ENCODE results near the gene ANKRD63. TPM values are rescaled to one million over a fixed set of nuclear protein-coding genes. Genes with fewer than 3 reads are reported as not detected.

Gene ANKRD63
- total and polyA plus RNA-seq, 10 of the 15 experiments (the other 5 are each of a cell fraction or from before 2014, with no cell fraction given): not detected

- TF ChIP-seq, protein P1, sequence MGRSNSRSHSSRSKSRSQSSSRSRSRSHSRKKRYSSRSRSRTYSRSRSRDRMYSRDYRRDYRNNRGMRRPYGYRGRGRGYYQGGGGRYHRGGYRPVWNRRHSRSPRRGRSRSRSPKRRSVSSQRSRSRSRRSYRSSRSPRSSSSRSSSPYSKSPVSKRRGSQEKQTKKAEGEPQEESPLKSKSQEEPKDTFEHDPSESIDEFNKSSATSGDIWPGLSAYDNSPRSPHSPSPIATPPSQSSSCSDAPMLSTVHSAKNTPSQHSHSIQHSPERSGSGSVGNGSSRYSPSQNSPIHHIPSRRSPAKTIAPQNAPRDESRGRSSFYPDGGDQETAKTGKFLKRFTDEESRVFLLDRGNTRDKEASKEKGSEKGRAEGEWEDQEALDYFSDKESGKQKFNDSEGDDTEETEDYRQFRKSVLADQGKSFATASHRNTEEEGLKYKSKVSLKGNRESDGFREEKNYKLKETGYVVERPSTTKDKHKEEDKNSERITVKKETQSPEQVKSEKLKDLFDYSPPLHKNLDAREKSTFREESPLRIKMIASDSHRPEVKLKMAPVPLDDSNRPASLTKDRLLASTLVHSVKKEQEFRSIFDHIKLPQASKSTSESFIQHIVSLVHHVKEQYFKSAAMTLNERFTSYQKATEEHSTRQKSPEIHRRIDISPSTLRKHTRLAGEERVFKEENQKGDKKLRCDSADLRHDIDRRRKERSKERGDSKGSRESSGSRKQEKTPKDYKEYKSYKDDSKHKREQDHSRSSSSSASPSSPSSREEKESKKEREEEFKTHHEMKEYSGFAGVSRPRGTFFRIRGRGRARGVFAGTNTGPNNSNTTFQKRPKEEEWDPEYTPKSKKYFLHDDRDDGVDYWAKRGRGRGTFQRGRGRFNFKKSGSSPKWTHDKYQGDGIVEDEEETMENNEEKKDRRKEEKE (IDR thresholded peaks at IDR 0.05): no peak
These were observed 17.9 kb upstream of the ANKRD63 start (continued) for GRCh38 chr15:40300771-40301170.

- intact Hi-C loops (cut with micrococcal nuclease; ENCODE audit: unreplicated experiment): no loop called here
These were observed 17.5 kb upstream of the ANKRD63 start for GRCh38 chr15:40300367-40300766.

More at GRCh38 chr15:40300367-40300766, 17.5 kb upstream of the ANKRD63 start:
- no peak overlapping the region for H2AFZ ChIP-seq (ENCODE audit: control insufficient read depth, low read depth, low read length)
- H4K20me1 ChIP-seq (ENCODE audit: control insufficient read depth, insufficient read depth): no peaks in the 10 kb centered on the region
- H3K27ac ChIP-seq (ENCODE audit: control insufficient read depth, insufficient read depth): no peak overlapping the region
- H3K9ac ChIP-seq (ENCODE audit: control insufficient read depth, insufficient read depth, low read length): no peak overlapping the region
- no peak for DNase-seq (ENCODE audit: low read depth, low spot score)
- CTCF ChIA-PET: no interaction called here
- in situ Hi-C loops (cut with MboI): no loop called here
- no peaks in the 10 kb centered on the region for H3K4me1 ChIP-seq (ENCODE audit: control insufficient read depth, insufficient read depth, low read length)
- H3K4me3 ChIP-seq: no peak overlapping the region
- BruUV-seq (replicated peaks): no TSS peak
- H3K4me2 ChIP-seq (ENCODE audit: control insufficient read depth, insufficient read depth): no peak overlapping the region
- H3K36me3 ChIP-seq (ENCODE audit: control insufficient read depth in 2 of 2, insufficient read depth in 2 of 2, low read length in 1 of 2): no peaks in the 10 kb centered on the region
- H3K79me2 ChIP-seq (ENCODE audit: control insufficient read depth, insufficient read depth, low read length): no peaks in the 10 kb centered on the region
- 81% methylated on average over 2 of the region's 2 CpGs for WGBS (ENCODE audit: insufficient coverage, insufficient replicate concordance, low lambda C conversion rate, missing lambda C conversion rate)
- no peak for ATAC-seq
- no peak for TF ChIP-seq SRF (IDR thresholded peaks at IDR 0.05; ENCODE audit: low read depth in 2 of 2, low read length in 2 of 2)
- no peak for TF ChIP-seq ZSCAN29 (IDR thresholded peaks at IDR 0.05)
- no peak for TF ChIP-seq ASH2L (IDR thresholded peaks at IDR 0.05; ENCODE audit: borderline replicate concordance, low read depth)
- no peak for TF ChIP-seq HCFC1 (IDR thresholded peaks at IDR 0.05; ENCODE audit: low read length)
- TF ChIP-seq POLR2AphosphoS5 (IDR thresholded peaks at IDR 0.05; ENCODE audit: low read length): no peak
- POLR2A ChIA-PET: no interaction called here
- SMC1A ChIA-PET (ENCODE audit: uncharacterized antibody, unreplicated experiment): no interaction called here
- H3K9me3 ChIP-seq (replicated peaks; ENCODE audit: control insufficient read depth, insufficient read depth, low read length): no peaks in the 10 kb centered on the region; the same call in 2 of the 3 replicates
- FAIRE-seq: no peak
- RAD21 ChIA-PET (ENCODE audit: unreplicated experiment): no interaction called here
- H3K27me3 ChIP-seq (replicated peaks in 1 of 2; ENCODE audit: control insufficient read depth in 2 of 2, insufficient read depth in 2 of 2, low read length in 1 of 2): no peaks in the 10 kb centered on the region; a peak in 1 of 4 replicates

All from GM12878 (cell line).